AG08396 (cell line): ENCODE measurements around the gene NSRP1.
"Not testable (repeated sequence)": the region's sequence is repeated elsewhere in the genome, so short reads cannot be mapped to it uniquely, and the experiment has no call there.

Experiments used
- DNase-seq: peaks from one replicate; pipeline ENCODE4 v3.0.0; 2012; ENCODE audit warnings: low spot score, mixed read lengths

The NSRP1 gene

DNA sequence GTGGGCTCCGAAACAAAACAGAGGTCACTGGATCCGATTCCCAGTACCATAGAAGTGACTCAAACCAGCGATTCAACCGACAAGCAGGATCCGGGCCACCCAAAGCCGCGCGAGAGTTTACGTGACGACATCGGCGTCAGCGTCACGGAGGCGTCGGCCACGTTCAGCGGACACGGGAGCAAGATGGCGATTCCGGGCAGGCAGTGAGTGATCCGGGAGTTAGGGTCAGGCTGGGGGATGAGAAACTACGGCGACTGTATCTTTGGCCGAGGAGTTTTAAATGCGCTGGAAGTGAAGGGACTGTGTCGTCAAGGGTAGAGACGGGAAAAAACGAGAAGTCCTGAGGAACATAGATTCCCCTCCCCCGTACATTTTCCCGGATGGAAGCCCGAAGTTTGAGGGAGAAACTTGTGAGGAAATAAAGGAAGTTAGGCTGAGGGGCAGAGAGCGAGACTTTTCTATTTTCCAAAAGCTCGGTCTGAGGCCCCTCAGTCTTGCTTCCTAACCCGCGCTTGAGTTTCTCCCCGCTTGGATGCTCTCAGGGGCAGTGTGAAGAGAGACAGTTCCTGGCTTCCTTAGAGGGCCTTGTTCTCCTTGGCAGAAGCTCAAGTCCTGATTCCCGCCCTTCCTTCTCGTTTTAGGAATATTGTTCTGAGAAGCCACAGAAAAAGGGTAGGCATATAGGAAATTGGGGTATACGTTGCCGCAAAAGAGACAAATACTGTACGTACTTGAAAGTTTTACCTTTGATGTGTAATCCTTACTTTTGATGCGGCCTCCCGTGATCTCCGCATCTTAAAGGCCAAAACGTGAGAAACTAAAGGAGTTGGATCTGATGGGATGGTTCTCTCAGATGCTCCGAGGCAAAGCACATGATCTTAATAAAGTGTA lies at the start of gene NSRP1:
Gene NSRP1 (plus strand): TSS at position 156 of the 891 bp plus-strand sequence. CDS start 28 bp downstream, at position 184.
- DNase-seq: peak; percentile 93

DNA sequence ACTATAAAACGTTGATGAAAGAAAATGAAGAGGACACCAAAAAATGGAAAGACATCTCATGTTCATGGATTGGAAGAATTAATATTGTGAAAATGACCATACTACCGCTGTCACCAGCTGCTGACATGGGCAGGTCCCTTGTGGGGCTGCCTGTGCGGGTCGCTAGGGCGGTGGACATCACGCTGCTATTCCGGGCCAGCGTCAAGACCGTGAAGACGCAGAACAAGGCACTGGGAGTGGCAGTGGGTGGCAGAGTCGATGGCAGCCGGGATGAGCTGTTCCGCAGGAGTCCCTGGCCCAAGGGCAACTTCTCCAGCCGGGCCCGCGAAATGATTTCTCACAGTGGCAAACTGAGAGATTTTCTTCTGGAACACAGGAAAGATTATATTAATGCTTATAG lies 48.2 kb upstream of the NSRP1 start:
- no peak for DNase-seq

GRCh38 chr17:30074254-30074653 lies 42.4 kb upstream of the NSRP1 start:
- DNase-seq: no peak

DNA sequence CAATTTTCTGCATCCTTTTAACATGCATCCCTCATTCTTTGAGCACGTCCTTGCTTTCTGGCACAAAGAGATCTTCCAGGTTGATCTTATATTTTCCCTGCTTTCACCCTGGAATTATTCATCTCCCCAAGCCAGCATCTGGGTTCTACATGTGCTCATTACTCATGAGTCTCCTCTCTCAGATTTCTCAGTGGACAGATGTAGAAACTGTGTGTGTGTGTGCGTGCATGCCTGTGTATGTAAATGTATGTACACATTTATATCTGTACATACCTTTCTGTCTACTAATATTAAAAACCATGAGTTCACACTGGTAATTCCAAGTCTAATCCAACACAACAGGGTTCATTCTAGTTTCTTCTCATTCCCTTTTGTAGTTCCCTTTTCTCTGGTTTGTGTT lies 41.9 kb upstream of the NSRP1 start:
- DNase-seq: no peak

GRCh38 chr17:30082773-30083172 lies 33.8 kb upstream of the NSRP1 start:
- DNase-seq: no peak

DNA sequence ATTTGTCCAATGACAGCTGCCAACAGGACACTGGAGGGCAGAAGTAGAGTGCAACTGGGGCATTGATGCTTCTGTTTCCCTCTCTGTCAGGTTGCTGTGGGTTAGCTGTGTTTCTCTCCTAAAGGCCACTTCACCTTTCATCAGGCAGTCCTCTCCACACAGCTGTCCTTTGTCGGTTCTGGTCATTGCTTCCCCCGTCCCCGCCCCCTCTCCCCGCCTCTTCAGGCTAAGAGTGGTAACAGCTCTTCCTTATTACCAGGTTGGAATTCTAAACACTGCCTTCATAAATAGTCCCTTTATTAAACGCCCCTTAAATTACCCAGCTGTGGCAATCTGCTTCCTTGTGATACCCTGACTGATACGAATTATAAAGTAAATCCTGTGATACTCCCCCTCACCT lies 31.8 kb upstream of the NSRP1 start:
- DNase-seq: no peak

DNA sequence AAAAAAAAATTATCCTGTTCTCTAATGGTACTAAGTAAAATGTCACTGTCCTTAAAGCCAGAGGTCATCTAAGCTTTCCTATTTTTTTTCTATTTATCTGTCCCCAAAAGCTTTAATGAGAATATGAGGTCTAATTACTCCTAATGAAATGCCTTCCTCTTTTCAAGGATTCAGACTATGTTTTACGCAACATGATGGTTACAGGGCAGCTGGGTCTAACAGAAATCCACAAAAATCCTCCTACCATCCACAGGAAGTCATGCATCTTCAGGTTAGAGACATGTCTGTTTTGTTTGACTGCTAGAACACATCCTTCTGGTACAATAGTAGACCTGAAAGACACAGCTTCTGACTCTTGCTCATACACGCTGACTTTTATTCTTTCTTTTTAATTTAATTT lies 29.7 kb upstream of the NSRP1 start:
- DNase-seq: no peak

DNA sequence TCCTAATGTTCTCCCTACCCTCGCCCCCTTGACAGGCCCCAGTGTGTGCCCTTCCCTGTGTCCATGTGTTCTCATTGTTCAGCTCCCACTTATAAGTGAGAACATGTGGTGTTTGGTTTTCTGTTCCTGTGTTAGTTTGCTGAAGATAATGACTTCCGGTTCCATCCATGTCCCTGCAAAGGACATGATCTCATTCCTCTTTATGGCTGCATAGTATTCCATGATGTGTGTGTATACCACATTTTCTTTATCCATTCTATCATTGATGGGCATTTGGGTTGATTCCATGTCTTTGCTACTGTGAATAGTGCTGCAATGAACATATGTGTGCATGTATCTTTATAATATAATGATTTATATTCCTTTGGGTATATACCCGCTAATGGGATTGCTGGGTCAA lies 29.2 kb upstream of the NSRP1 start:
- not testable (repeated sequence) for DNase-seq

DNA sequence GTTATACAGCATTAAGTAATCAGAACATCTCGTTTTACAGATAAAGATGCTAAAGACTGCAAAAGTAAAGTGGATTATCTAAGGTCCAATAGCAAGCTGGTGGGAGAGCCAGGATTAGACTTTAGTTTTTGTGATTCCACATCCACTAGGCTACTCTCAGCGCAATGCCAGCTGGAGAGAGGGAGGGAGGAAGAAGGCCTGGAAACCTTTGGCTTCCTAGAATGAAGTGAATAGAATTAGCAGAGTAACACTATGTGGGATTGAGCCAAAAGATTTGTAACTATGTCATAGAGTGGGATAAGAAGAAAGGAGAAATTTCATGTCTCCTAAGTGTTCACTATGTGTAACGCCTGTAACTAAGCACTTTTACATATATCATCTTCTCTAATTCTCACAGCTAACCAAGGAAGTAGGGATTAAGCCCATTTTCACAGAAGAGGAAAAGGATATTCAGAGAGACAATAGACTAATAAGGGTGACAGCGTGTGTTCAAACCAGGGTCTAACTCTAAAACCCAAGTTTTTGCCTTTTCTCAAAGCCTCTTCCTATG lies 25.4 kb upstream of the NSRP1 start:
- no peak for DNase-seq

- peak; percentile 32 for DNase-seq
Observed at GRCh38 chr17:30091771-30092170, 24.8 kb upstream of the NSRP1 start.

DNA sequence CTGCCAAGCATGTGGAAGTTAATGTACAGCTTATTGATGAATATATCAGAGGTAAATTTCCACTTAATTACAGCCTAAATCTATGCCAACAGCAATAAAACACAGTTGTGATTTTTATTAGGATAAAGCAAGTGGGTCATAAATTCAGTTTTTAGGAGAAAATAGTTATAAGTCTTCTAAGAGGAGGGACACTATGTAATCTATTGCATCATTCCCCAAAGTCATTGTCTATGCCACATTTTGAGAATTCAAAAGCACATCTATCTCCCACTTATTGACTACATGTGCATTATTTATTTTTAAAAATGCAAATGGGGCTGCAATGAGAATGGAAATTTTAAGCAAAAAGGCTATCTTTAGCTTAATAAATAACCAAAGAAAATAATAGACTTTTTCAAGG lies 23.7 kb upstream of the NSRP1 start:
- DNase-seq: no peak

- peak; percentile 75 for DNase-seq
Observed at GRCh38 chr17:30093463-30094147, 23.0 kb upstream of the NSRP1 start.

- DNase-seq: peak; percentile 44
Observed at GRCh38 chr17:30095507-30096244, 20.9 kb upstream of the NSRP1 start.

DNA sequence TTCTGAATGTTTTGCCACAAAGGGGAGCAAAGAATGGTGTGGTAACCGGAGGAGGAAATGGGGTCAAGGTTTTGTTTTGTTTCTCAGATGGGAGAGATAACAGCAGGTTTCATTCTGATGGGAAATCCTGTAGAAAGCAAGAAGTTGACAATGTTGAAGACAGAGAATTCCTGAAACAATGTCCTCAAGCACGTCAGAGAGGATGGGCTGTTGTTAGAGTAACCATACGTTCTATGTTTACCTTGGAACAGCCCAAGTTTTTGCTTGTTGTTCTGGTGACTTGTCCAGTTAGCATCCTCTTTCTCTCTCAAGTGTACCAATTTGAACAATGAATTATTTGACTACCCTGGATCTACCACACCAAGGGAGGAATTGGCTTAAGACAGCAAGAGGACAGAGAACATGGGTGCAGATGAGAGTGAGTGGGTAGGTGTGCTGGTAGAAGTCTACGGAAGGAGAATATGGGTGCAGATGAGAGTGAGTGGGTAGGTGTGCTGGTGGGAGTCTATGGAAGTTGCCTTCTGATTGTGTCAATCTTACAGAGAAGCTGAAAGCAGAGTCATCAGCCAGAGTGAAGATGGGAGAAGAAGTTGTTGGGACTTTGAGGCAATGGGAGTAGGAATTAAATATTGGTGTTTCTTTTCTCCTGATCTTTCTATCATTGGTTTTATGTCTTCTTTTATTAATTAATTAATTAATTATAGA lies 14.8 kb upstream of the NSRP1 start:
- DNase-seq: no peak

GRCh38 chr17:30103921-30104320 lies 12.7 kb upstream of the NSRP1 start:
- DNase-seq: no peak

DNA sequence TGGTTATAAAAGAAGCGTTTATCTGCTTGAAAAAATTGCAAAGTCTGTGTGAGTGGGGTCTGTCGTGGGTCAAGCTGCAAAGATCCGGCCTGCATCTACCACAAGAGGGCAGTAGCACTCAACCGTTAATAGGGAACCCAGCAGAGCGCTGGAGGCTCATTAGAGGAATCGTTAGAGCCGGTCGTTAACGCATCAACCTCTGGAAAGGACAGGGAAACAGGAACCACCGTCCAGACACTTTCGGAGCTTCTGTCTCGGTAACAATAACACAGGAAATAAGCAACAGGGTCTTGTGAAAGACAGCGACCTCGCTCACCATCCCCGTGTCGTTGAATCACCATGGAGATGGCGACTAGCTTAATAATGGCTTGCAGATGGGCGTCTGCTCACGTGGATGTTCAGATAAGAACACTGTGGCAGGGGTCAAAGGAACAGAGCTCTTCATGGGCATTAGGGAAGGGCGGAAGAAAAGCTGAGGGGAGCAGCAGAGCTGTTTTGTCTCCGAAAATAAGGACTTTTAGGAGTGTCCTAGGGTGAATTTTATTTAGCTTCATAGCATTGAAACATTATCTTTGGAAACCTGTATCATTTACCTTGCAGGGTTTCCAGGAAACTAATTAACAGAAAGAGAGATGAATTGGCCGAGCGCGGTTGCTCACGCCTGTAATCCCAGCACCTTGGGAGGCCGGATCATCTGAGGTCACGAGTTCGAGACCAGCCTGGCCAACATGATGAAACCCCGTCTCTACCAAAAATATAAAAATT lies 11.9 kb upstream of the NSRP1 start:
- DNase-seq: peak; percentile 70

DNA sequence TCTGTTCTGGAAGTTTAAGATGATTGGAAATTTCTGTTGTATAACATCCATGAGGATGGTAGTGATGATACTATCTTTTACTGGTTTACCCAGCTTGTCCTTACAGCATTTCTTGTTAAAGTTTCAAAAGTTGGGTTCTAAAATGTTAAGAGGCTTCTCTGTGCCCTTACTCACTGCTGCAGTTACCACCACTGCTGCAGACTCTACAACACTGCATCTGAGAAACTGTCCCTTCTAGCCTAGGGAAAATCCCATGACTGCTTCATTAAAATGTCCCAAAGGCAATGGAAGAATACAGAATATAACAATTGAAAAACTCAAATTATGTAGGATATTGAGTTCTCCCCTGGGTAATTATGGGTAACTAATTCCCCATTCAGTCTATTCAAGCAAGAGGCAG lies 3.8 kb upstream of the NSRP1 start:
- DNase-seq: no peak

DNA sequence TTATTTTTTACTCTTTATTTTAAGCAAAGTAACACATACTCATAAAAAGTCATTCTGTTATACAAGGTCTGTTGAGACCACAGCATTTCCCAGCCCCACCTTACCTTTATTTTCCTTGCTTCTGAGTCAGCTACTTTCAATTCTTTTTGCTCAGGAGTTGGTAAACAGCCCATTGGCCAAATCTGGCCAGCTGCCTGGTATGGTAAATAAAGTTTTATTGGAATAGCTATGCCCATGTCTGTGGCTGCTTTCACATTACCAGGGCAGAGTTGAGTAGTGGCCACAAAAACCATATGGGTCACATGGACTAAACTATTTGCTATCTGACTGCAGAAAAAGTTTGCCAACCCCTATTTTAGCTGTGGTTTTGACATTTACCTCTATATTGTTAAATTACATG lies 3.4 kb upstream of the NSRP1 start:
- DNase-seq: no peak

- DNase-seq: no peak
Observed at GRCh38 chr17:30116345-30116660, 313 bp upstream of the NSRP1 start.

DNA sequence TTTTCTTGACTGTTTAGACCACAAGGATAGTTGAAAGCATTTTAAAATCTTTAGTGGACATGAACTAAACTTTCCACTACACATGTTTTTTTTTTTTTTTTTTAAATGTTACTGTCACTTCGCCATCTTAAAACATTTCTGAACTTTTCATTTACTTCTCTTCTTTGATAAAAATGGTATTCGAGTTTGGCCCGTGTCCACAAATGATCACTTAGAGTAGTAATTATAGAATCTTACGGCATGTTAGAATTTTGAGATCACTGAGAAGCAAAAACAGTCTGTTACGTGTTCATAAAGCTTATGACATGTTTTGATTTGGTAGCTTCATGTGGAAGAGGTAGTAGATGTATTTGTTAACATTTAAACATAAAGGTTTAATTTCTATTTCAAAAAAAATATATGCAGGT lies 1.1 kb downstream of the NSRP1 start:
- DNase-seq: no peak

- DNase-seq: not testable (repeated sequence)
Observed at GRCh38 chr17:30118635-30119034, 2.0 kb downstream of the NSRP1 start.
